Measurements from ENCODE around the gene B3GNT8.

Gene B3GNT8, protein sequence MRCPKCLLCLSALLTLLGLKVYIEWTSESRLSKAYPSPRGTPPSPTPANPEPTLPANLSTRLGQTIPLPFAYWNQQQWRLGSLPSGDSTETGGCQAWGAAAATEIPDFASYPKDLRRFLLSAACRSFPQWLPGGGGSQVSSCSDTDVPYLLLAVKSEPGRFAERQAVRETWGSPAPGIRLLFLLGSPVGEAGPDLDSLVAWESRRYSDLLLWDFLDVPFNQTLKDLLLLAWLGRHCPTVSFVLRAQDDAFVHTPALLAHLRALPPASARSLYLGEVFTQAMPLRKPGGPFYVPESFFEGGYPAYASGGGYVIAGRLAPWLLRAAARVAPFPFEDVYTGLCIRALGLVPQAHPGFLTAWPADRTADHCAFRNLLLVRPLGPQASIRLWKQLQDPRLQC

DNA sequence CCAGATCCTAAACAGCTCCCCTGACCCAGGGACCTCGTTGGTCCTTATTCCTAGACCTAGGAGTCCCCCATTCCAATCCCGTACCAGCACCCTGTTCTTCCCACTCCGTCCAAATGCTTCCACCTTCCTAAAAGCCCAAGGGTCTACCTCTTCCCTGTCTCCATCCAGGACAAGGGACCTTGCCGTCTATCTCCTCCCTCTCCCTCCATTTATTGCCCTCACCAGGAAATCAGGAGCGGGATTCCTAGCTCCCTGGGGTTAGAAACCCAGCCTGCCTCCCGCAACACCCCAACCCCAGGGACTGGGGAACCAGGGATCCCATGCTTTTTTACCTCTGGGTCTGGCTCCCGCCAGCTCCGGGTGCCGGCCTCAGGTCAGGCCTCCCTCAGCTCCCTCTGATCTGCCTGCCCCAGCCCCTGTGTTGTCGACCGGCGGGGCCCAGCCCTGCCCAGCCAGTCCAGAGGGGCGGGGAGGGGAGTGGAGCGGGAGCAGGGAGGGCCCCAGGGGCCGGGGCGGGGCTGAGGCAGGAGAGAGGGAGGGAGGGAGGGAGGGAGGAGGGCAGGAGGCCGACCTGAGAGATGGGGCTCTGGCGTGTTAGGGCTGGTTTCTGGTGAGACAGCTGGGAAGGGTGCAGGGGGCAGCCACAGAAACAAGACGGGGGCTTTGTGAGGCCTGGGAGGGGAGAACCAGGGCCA is at the start of gene B3GNT8:
Gene B3GNT8, minus strand, starts transcription at position 423 of the 695 bp plus-strand sequence. CDS start 596 bp downstream, outside the sequence.
- peak; percentile 34 for DNase-seq

DNA sequence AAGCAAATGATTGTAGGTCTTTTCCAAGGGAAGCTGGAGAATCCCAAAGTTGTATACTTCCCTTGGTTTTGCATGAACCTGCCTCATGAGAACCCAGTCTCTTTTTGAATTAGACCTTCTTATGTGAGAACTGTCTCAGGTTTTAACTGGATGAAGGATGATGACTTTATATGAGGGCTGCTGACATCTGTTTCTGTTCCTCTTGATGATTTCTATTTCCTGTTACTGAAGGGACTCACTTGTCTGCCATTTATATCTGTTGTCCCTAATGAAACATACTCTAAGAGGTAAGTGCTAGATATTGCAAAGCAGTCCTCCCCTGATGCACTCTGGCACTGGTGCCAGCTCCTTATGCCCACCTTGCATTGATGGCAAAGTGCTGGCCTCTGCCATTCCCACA is 49.4 kb upstream of the B3GNT8 start:
- DNase-seq: no peak

DNA sequence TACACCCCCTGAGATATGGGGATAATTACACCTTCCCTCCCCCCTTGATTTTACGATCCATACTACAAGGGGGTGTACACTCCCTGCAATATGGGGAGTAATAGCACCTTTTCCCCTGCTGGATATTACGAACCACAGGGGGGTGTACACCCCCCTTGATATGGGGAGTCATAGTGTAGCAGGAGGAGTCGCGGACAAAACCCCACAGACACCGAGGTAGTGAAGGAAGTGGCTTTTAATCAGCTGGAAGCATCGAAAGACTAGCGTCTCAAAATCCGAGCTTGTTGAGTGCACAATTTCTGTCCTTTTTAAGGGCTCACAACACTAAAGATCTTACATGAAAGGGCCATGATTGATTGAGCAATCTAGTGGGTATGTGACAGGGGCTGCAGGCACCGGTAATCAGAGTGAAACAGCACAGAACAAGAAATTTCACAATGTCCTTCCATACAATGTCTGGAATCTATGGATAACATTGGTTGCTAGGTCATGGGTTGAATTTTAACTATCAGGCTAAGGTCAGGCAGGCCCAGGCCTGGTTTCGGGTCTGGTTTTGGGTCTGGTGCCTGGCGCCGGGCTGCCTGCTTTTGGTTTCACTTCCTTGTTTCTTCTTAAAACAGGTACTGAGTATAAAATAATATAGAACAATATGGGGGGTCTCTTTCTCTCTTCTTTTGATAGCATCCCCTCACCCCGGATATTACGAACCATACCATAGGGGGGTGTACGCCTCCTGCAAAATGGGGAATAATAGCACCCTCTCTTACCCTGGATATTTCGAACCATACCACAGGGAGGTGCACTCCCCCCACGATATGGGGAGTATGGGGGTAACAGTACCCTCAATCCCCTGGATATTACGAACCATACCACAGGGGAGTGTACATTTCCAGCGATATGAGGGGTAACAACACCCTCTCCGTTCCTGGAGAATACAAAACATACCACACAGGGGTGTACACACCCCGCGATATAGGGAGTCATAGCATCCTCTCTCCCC is 36.4 kb upstream of the B3GNT8 start:
- DNase-seq: peak; percentile 14

DNA sequence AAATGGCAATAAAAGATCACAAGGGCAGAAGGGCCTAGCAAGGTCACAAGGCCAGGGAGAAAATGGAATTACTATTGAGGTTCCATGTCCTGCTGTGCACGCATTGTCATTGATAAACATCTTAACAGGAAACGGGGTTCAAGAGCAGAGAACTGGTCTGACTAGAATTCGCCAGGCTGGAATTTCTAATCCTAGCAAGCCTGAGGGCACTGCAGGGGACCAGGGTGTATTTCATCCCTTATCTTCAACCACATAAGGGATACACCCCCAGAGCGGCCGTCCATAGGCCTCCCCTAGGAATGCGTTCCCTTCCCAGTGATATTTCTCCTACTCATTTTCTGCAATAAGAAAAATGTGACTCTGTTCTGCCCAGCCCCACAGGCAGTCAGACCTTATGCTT is 35.3 kb upstream of the B3GNT8 start:
- DNase-seq: no peak

DNA sequence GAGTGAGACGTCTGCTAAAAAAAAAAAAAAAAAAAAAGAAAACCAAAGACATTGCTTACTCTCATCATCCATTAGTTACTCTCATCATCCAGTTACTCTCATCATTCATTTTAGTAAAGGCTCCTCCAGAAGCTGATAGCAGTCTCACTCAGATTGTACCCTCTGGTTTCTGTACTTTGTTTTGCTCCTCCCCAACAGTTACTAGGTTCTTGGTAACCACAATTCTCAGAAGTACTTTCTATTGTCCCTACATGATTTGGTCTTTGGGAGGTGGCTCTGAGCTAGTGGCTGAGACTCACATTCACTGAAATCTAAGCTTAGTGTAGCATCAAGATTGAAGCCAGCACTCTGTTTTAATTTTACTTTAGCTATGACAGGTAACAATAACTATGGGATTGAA is 30.1 kb upstream of the B3GNT8 start:
- peak; percentile 53 for DNase-seq

DNA sequence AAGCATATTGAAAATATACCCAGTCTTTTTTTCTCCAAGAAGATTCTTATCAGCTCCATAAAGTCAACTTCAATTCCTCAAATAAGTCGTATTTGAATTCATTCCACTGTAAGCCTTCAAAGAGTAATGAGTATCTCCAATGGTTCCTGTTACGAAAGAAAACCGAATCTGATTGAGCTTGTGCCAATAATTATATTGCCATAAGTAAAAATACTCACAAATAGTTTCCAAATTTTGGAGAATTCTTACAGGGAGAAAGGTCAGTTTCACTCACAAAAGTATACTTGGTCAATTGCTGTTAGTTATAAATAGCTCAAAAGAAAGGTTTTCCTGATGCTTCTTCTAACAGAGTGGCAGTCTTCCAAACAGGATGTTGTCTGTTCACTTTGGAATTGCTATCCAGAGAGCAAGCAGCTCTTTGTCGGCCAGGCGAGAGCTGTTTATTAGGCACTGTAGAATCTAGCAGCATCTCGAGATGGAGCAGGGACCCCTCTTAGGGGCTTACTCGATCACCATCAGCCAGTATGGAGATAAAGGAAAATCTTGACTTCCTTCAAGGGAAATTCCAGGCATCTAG is 29.3 kb upstream of the B3GNT8 start:
- DNase-seq: no peak

DNA sequence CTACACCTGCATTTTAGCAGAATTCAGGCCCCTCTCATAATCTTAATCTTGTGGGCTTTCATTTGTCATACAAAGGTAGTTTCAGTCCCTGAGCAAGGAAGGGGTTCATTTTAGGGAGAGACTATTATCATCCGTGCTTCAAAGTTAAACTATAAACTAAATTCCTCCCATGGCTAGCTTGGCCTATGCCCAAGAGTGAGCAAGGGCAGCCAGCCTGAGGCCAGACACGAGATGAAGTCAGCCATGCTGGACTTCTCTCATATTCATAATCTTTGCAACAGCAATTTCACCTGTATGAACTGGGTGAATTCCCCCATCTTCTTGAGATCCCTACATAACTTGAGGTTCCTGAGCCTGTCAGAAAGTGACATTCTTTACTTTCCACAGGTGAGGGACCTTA is 28.8 kb upstream of the B3GNT8 start:
- DNase-seq: no peak

DNA sequence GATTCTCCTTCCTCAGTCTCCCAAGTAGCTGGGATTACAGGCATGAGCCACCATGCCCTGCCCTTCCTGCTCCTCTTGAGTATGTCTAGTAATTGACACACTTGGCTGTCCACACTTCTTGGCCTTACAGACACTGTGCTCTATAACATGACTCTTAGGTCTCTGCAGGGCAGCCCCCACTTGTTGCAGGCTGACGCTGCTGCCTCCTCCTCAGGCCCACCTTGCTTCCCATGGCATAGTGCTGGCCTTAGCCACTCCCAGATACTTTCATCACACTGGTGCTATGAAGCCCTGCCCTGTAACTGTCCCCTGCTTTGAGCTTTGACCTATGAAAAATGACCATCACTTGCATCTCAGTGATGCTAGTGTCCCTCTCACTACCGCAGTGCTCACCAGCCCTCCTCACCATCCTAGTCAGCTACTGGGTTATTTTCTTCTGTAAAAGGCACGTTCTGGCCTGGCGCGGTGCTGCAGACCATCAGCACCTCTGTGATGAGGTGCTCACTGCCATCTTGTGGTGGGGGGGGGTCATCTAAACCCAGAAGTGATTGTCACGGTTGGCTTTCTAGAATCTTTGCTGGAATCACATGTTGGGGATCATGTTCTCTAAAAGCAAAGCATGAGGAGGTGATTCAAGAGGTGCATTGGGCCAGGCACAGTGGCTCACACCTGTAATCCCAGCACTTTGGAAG is 25.6 kb upstream of the B3GNT8 start:
- no peak for DNase-seq

DNA sequence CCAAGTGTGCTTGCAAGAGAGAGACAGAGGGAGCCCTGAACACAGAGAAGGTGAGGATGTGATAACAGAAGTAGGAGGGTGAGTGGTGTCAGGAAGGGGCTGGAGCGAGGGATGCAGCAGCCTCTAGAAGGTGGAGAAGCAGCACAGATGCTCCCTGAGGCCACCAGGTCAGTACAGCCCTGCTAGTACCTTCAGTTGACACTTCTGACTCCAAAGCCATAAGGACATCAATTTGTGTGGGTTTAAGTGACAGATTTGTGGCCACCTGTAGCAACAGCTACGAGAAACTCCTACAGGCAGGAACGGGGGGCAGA is 22.6 kb upstream of the B3GNT8 start:
- no peak for DNase-seq

DNA sequence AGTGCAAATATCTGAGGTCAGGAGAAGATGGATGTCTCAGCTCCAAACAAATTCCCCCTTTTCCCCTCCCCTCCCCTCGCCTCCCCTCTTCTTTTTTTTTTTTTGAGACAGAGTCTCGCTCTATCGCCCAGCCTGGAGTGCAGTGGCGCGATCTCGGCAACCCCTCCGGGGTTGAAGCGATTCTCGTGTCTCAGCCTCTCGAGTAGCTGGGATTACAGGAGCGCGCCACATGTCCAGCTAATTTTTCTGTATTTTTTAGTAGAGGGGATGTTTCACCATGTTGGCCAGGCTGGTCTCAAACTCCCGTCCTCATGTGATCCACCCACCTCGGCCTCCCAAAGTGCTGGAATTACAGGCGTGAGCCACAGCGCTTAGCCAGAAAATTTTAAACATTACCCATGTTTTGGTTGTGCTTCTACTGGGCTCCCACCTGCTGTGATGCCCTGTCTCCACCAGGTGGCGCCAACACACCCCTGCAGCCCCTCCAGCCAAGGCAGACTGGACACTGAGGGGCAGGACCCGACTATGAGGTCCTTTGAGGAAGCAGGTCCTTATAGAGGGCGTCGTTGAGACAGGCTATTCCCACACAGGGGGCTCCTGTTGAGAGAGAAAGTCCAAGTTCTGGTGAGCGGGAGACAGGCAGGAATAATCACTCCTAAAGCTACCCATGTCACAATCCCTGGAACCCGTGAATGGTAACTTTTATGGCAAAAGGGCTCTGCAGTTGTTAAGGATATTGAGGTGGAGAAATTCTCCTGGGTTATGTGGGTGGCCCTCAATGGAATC is 22.1 kb upstream of the B3GNT8 start:
- DNase-seq: peak; percentile 65

DNA sequence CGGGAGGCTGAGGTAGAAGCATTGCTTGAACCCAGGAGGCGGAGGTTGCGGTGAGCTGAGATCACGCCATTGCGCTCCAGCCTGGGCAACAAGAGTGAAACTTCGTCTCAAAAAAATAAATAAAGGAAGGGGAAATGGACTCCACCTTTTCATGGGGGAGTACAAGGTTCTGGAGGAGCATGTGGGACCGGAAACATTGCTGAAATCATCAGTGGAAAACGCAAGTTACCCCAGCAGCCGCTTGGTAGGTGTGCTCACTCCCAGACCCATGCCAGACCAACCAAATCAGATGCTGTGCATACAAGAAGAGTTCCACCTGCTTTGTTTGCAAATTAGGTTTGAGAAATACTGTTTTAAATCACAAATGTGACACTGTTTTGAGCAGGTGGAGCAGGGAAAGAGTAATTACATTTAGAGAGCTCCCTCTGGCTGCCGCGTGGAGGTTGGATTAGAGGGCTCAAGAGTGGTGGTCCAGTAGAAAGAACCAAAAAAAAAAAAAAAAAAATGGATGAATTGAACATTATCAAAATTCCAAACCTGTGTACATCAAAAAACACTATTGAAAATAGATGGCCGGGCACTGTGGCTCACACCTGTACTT is 20.7 kb upstream of the B3GNT8 start:
- no peak for DNase-seq

DNA sequence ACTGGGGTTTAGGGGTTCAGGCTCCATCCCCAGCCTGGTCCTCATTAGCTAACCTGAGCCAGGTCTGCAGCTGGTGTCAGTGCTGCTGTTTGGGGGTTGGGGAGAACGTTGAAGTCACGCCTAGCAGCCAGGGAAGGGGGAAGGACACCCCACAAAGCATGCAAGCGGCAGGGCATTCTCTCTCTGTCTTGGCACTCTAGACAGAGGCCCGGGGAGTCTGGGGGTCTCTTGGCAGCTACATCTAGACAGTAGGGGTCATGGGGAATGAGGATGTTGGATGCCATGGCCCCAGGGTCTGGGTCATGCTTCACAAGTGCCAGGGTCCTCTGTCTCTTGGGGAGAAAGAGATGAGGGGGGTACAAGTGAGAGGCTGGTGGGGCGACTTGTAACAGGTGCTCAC is 18.4 kb upstream of the B3GNT8 start:
- DNase-seq: no peak

DNA sequence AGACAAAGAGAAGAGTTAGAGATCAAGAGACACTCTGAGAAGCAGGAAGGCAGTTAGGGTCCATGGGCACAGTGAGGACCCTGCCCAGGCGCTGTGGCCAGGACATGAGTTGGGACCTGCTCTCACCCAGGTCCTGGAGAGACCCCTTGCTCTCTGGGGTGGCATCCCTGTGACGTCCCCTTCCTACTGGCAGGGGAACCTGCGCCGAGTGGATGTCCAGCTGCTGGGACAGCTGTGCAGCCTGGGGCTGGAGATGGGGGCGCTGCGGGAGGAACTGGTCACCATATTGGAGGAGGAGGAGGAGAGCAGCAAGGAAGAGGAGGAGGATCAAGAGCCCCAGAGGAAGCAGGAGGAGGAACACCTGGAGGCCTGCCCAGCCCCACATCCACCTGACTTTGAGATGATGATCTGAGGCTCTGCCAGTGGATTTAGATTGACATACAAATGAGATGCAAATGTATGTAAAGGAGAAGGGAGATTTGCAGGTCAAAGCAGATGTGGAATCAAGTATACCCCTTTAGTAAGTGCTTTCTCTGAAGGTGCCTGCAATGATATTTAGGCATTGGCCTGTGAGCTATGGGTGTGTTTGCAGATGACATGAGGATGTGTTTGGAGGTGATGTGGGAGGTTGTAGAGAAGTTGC is 16.8 kb upstream of the B3GNT8 start:
- no peak for DNase-seq

DNA sequence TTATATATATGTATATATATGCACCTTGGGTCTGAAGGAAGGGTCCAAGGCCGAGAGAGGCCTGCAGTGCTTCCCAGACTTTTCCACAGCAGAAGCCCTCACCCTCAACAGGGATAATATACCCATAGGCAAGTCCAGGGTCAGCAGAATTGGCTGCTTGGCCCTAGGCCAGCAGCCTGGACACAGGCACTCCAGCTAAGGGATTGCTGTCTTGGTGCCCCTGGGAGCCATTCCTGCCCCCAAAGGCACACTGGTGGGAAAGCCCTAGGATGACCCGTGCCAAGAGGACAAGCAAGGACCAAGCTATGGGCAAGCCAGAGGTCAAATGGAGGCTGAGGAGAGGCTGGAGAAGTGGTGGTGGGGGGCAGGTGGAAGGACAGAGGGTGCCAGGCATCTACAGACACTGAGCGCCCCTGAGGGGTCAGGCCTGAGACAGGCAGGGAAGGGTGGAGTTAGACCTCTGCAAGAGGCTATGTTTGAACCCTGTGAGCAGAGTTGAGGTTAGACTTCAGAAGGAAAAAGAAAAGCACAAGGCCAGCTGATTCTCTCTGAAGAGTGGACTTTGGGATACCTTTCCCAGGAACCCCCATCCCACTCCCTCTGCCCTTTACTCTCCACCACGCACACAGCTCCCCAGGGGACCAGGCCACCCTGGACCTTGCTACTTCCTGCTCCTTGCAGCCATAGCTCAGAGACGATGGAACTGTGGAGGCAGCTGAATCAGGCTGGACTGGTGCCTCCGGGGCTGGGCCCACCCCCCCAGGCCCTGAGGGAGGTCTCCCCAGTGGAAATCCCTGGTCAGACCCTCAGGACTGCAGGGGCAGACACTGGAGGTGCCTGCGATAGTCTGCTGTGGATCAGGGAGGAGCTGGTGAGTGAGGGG is 15.5 kb upstream of the B3GNT8 start, which contains the start of gene ERICH4:
Gene ERICH4, plus strand, starts transcription at position 684 of the 883 bp plus-strand sequence. Its CDS starts 14 bp downstream, at position 698.
- DNase-seq: no peak

DNA sequence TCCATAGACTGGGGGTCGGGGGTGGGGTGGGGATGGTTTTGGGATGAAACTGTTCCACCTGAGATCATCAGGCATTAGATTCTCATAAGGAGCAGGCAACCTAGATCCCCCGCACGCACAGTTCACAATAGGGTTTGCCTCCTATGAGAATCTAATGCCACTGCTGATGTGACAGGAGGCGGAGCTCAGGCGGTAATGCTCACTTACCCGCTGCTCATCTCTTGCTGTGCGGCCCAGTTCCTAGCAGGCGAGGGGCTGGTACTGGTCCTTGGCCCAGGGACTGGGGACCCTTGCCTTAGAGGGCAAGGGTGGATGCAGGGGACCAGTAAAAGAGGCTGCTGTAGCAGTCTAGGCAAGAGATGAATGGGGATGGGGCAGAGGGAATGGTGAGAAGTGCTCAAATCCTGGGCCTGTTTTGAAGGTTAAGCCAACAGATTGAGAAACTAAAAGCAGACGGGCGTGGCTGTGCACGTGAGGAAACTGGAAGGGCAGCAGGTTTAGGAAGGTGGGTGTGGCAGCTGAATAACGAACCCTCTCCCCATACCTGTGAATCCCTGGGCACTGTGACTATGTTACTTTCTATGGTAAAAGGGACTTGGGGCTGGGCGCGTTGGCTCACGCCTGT is 14.3 kb upstream of the B3GNT8 start:
- no peak for DNase-seq

DNA sequence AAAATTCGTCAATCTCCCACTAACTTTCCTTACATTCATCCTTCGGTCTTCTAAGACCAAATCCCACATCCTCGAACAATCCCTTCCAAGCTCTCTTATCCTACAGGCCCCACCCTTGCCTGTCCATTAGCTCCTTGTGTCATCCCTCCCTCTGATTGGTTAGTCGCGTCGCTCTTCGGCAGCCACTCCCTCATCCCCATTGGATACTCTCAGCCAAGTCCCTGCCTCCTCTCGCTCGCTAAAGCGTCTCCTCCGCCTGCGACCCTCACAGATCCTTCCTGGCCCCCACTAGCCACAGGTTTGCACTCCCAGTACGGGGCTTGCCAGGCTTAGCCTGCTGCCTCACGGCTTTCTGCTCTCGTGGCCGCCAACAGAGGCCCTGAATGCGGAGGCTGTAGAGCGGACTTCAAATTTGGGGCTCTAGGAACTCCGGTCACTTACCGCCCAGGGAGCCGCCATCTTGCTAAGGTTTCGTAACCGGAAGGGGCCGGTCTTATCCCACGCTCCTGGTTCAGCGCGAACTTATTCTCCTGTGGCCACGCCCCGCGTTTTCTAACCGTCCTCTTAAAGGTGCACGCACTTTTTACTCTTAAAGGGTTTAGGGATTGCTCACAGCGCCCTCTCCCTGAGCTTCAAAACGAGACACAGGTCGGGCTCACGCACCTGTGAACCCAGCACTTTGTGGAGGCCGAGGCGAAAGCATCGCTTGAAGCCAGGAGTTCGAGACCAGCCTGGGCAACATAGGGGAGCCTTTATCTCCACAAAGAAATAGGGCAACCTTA is 12.5 kb upstream of the B3GNT8 start, which contains the start of gene DMAC2:
Gene DMAC2, minus strand, starts transcription at position 472 of the 782 bp plus-strand sequence. Its CDS starts 13 bp downstream, at position 459.
- peak; percentile 95 for DNase-seq

DNA sequence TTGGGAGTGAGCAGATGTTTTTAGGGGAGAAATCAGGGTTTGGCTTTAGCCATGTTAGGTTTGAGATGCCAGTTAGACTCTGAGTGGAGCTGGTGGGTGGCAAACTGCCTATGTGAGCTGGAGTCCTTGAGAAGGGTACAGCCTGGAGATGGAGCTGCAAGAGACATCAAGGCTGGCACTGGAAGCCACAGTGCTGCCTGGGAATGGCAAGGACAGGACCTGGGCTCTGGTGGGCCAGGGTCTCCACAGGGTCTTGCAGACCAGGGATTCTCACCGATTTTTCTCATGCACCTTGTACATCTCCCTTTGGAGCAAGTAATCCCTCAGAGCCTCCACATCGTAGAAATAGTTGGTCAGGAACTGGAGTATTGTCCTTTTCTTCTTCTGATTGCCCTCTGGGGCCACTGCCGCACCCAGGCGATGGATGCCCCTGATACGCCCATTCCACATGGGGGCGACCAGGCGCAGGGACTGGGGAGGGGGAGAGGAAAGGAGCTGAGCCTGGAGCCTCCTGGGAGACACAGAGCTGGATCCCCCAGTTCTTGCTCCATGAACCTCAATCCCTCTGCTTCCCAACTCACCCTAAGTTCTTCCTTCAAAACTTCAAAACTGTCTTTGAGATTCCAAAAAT is 10.9 kb upstream of the B3GNT8 start:
- DNase-seq: no peak

DNA sequence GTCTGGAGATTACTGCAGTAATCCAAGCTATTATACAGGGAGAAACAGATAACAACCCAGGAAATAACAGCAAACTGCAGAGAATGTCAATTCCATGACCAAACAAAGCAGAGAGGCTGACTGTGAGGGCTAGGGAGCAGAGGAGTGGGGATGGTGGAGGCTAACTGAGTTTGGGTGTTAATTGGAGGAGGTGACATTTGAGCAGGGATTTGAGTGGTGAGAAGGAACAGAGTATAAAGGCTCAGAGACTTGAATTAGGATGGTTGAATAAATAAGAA is 9.4 kb upstream of the B3GNT8 start:
- no peak for DNase-seq

All from CD4-positive, alpha-beta T cell treated with Interleukin-4 for 4 hours (primary cell).